HG03196 (cell line): ENCODE measurements around the gene TNNC1.

Experiments used
- ATAC-seq: cut with Tn5 transposase; IDR thresholded peaks from one replicate; pipeline ENCODE4 v1.9.1; 2021; ENCODE audit not compliant: unreplicated experiment

The TNNC1 gene

DNA sequence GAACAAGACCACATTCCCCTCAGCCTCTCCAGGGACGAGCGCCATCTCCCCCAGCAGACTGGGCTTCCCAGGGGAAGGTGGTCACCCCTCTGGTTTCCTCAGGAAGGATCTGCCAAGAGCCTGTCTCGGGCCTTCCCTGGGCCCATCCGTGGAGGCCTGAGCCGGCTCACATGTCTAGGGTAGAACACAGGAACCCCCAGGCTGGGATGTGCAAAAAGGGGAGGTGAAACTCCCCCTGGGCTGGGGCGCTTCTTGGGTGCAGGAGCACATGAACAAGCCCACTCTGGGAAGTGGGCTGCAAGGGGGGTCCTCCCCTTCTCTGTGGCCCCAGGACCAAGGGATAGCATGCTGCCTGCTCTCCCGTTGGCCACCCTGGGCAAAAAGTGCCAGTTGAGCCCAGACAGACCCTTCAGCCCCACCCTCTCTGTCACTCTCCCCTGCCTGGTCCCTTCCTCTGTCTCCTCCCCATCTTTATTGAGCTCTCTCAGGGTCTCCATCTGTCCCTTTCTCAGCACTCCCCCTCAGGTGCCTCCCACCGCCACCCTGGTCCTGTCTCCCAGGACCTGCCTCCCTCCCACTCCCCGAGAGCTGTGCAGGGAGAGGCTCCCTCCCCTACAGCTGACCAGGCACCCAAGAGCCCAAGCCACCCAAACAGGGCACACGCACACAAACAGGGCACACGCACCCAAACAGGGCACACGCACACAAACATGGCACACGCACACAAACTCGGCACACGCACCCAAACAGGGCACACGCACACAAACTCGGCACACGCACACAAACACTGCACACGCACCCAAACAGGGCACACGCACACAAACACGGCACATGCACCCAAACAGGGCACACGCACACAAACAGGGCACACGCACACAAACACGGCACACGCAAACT lies 9.8 kb downstream of the TNNC1 start:
- no peak for ATAC-seq

DNA sequence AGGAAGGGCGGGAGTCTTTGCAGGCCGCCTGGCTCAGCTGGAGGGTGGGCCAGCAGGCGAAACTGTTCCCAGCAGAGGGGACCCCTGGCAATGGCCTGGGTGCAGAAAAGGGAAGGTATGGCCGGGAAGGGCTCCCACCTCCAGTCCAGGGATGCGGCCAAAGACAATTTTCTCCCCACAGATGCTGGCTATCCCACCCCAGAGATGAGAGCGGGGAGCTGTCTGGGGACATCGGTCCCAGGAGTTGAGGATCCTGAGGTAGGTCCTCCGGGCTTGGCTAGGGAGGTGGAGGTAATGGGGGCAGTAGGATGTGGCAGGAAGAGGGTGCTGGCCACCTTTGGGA lies 10.6 kb downstream of the TNNC1 start:
- ATAC-seq: no peak

DNA sequence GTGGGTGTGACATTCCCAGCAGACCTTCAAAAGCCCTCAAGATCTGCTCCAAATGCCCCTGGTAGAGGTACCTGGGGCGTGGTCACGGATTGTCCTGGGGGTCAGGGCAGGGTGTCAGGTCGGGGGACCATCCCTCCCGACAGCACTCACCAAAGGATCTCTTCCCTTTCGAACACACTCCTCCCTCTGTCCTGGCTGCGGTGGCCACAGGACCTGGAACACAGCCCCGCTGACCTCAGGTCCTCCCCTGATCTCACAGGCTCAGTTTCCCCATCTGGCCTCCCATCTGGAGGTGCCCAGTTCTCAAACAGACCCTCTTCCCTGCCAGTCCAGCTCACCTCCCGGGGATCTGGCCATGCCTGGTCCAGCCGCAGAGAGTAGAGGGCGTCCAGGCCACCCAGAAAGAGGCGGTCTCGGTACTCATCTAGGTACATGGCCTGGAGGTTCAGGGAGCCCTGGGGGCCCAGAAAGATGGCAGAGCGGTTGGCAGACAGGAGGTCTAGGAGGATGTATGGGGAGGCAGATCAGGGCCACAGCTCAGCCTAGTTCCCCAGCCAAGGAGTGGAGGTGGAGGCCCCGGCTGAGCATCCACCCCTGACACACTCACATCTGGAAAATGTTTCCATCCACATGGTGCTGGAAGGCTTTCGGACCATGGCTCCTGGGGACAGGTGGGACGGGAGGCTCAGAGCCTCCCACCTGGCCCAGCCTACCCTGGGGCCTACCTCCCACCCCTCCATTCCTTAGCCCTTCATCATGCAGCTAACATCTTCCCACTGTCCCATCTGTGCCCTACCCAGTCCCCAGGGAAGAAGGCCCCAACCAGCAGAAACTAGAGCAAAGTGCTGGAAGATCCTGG lies 11.2 kb downstream of the TNNC1 start:
- ATAC-seq: no peak

DNA sequence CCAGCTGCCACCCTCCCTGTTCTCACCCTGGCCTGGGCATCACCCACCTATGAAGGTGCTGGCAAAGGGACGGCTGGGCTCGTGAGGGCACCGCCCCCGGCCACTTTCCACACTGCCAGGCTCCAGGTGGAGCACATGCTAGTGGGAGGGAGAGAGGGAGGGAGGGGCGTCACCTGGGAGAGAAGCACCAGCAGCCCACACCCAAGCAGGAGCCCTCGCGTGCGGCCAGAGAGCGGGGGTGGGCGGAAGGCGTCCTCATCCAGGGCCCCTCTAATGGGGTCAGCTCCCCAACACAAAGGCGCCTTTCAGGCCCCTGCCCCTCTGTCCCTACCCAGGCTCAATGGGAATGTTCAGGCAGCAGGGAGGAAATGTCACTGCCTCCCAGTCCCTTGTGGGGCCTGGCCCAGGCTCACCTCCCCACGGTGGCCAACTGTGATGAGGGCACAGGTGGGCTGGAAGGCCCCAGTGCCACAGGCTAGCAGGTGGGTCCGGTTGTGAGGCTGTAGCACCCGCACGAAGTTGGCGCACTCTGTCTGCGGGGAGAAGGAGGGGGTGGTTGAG lies 12.0 kb downstream of the TNNC1 start:
- no peak for ATAC-seq

DNA sequence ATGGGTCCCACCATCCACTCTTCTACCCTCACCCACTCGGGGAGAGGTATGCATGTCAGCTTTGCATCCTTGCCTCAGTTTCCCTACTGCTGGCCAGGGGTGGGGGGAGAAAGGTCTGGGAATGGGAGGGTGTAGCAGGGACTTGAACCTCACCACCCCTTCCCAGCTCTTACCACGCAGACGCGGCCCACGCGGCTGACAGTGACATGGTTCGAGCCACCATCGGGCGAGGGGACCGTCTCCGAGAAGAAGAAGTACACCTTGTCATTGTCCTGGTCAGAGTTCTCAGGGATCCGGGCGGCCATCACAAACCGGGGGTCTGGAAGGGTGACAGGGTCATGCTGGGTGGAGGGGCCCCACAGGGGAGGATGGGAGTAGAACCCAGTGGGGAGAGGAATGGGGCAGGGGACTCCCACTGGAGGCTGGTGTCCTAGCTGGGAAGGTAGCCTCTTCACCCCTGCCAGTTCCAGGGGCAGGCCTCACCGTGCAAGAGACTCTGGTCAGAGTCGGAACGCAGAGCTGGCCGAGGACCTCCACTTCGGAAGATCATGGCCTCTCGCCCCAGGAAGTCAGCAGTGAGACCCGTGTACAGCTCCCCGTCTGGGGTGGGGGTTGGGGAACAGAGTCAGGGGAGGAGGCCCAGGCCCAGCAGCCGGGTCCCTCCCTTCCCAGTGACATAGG lies 12.6 kb downstream of the TNNC1 start:
- ATAC-seq: no peak

DNA sequence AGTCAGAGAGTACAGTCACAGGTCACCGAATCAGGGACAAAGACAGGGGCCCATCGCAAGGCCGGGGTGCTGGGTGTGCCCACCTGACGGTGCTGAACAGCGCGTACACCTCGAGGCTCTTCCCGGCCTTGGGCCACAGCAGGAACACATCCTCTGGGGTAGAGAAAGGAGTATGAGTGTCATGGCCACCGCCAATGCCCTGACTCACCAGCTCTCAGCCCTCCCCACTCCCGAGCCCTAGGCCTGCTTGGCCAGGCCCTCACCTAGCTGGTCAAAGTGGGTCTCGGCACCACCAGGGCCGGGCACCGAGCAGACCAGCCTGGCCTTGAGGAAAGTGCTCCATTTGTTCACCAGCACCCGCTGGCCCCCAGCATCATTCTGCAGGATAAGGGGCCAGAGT lies 13.2 kb downstream of the TNNC1 start:
- ATAC-seq: no peak

DNA sequence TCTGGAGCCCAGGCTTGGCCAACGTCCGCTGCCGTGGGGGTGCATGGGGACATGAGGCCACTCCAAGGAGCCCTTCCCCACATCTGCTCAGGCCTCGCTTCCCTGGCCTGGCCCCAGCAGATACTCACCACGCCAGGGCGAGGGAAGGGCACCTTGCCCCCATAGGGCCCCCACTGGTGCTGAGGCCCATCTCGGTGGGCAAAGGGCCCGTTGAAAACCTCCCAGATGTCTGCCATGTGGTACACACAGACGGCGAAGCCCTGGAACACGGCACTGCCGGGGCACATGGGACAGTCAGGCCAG lies 13.6 kb downstream of the TNNC1 start:
- ATAC-seq: no peak

DNA sequence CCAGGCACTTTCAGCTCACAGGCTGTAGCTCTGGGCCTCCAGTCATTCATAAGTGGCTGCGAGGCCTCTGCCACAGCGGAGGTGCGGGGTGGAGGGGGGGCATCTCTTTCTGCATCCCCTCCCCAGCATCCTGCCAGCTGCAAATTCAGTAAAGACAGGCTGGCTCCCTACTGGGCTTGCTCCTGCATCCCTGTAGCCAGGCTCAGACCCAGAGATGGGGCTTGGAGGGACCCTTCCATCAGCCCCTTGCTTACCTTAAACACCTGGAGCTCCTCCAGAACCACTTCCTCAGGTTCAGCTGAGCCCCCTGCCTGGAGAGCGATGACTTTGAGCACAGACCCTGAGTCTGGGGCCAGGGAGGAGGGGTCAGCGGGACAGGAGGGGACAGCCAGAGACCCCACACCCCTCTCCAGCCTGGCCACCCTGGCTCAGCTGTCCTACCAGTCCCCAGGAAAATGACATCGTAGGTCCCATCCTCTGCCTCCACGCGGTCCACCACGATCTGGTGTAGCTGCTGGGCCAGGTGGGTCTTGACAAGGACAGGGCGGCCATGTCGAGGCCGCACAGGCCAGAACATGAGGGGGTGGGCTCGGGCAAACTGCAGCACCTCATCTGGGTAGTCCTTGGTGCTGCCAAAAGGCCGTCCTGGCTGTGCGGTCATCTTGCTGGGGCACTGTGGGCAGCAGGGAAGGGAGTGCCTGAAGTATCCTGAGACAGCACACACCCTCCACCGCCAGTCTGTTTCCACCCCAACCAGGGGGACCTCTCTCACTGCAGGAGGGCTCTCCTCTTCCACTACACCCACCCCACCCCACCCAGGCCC lies 14.2 kb downstream of the TNNC1 start:
- ATAC-seq: no peak

DNA sequence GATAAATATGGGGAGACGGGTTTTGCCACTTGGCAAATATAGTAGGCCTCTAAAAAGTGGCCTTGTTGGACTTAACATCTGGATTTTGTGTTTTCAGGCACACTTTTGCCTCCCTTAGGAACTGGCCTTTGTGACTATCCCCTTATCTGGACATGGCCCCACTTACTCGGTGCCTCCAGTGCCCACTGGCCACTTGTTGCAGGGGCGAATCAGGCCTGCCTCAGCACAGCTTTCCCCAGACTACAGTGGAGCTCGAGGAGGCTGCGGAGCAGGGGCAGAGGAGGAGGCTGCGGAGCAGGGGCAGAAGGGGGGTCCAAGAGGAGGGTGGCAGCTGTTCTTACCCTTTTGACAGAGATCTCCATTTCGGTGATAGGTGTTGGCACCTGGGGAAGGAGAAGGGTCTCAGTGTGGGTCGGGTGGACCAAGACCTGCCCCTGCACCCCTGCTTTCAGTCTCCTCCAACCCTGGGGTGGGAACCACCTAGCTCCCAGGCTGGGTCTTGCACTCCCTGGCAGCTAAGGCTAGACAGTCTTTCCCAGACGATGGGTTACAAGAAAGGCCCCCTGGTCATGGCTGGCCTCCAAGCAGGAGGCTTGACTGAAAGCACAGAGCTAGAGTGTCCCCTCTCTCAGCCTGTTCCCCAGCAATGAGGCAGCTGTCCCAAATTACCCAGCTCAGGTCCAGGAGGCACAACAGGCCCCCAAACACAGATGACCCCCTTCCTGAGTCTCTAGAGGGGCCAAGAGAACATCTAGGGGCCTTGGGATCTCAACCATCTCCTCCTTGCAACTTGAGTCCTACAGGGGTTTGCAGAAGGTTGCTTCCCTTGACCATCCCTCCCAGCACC lies 15.0 kb downstream of the TNNC1 start:
- no peak for ATAC-seq

DNA sequence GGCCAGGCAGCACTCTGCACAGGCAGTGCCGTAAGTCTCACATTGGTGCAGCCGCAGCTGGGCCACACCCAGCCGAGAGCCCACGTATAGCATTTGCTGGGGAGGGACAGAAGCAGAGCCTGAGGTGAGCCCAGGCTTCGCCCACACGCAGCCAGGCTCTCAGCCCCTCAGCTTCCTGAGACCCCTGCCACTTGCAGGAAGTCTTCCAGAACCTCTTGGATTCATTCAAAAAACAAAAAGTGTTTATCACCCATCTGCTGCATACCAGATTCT lies 15.8 kb downstream of the TNNC1 start:
- no peak for ATAC-seq

DNA sequence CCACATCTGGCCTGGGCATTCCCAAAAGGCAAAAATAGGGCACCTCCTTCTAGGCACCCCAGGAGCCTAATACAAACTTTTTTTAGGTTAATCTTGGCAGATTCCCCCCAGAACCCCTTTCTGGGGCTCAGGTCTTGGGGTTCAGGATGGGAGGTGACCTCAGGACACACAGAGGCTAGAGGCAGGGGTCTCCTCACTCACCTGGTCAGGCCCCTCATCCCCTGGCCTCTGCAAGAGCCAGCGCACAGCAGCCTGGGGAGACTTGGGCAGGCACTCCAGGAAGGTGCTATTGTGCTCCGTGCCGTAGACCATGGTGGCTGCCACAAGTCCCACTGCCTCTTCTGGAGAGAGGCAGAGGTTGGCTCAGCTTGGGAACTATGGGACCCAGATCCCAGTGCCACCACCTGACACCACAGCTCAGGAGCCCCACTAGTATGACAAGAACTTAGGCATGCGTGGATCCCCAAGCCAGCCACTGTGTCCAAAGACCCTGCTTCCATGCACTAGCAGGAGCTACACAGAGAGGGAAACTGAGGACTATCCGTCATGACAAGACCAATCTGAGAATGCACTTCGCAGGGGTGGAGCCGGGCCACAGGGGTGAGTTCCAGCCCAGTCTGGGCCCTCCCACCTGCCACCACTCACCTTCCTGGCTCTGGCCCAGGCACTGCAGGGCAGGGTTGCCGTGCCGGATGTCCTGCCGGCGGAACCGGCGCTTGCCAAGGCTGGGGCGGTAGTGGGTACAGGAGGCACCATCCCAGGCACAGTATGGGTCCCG lies 16.3 kb downstream of the TNNC1 start:
- no peak for ATAC-seq

DNA sequence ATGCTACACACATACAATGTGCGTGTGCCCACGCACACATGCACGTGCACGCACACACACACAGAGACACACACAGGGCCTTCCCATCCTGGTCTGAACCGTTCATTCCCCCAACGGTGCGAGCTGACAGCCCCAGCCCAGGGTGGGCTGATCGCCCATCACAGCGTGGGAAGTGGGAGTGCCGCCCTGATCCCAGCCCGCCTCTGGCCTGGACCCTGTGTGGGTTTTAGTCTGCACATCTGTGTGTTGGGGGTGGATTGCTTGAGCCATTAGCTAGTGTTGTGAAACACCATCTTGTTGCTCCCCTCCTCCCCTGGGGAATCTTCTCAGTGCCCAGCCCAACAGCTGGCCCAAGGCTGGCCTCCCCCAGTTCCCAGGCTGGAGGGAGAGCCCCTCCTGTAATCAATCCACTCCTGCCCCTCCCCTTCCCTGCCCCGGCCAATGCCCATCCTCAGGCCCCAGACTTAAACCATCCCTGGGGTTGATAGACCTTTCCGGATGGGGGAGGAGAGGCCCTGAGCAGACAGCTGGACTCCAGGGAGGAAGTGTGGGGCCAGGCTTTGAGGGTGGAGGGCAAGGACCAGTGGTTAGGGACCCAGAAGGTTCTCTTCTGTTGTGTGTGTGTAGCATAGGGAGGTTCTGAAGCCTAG lies 17.2 kb downstream of the TNNC1 start:
- ATAC-seq: no peak

DNA sequence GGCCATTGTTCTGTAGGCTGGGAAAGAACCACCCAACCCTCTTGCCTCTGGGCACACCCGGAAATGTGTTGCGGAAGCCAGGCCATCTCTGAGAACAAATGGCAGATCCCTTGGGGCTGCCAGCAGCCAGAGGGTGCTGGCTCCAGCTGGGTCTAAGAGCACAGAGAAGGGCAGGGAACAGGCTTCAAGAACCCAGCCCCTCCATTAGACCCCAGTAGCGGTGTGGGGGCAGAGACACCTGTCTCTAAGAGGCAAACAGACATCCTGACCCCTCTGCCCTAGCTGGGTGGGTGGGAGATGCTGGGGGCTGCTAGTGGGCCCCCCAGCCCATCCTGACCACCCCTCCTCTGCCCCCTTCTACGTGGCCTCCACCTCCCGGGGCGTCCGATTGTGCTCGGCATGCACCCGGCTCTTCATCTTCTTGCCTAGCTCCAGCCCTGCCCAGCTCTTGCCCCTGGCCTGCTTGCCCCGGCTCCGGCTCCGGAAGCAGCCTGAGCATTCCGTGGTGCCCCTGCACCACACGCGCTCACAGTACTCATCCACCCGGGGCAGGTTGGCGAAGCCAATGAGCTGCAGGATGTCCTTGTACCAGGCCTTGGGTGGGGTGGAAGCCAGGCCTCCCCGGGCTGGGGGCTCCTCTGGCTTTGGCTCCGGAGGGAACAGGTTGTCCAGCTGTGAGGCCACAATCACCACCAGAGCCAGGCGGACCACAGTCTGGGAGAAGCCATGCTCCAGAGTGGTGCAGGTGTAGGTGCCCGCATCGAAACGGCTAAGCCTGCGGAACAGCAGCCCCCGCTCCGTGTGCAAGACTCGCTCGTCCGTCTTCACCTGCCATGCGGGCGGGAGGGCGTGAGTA lies 18.4 kb downstream of the TNNC1 start:
- no peak for ATAC-seq

DNA sequence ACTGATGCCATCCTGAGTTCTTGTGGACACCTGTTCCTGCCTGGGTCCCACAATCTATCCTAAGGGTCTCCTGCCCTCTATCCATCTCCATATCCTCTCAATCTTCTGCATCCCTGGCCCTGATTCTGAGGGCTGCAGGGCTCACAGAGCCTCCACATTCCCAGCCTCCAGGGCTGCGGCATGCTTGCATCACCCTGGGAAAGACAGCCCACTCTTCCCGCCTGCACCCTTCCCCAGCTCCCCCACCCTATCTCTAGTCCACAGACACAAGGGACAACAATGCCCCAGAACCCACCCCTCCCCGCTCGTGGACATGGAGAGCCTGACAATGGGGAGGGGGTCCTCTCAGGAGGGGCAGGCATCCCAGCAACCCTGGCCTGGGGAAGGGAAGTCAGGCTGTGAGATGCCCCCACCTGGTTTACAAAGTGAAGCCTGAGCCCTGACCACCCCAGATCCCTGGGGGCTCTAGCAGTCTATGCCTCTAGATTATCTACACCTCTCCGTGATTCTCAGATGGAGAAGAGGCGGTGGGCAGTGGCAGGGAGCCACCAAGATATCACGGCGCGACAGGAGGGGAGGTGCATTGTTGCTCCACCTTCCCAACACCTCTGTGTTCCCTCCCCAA lies 19.2 kb downstream of the TNNC1 start:
- no peak for ATAC-seq

DNA sequence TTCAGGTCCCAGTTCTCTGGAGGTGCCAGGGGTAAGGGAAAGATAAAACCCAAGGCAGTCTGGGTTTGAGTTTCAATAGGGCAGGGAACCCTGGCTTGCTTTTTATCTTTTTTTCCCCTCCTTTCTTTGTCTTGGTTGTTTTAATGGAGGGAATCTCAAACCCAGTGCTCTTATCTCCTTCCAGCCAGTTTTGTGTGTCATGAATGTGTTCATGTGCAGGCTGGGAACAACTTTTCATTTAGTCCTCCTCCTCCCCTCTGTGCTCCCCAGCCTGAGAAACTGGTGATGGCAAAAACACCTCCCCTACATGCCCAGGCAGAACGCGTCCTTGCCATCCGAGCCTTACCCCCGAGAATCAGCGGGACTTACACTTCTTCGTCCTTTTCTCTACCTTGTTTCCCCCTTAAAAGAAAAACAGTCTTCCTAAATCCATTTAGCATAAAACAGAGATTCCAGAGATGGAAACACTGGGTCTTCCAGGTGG lies 19.8 kb downstream of the TNNC1 start:
- no peak for ATAC-seq

DNA sequence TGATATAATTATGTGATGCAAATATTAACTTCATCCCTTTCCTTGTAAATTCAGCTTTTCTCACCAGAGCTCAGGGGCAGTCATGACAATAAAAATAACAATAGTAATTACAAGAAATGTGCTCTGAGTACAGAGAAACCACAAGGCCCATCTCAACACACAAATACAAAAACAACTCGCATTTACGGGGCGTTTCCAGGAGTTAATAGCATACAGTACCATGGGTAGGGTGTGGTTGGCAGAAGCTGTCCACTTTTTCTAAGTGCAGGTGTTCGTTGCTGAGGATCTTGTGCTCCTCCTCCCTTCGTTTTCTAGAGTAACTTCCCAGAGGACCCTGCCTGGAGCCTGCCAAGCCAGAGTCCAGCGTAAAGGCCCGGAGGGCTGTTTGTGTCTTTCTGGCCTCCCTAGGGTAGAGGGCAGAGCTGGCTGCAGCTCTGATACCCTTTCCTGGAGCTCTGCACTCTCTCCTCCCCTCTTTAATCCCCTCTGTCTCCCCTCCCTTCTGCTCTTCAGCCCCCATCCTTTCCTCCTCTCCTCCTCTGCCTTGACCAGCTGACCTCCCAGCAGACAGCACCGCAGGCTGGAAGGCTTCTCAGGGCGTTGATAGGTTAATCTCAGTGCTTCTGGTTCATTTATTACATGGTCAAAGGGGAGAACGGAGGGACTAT lies 20.4 kb downstream of the TNNC1 start:
- no peak for ATAC-seq

DNA sequence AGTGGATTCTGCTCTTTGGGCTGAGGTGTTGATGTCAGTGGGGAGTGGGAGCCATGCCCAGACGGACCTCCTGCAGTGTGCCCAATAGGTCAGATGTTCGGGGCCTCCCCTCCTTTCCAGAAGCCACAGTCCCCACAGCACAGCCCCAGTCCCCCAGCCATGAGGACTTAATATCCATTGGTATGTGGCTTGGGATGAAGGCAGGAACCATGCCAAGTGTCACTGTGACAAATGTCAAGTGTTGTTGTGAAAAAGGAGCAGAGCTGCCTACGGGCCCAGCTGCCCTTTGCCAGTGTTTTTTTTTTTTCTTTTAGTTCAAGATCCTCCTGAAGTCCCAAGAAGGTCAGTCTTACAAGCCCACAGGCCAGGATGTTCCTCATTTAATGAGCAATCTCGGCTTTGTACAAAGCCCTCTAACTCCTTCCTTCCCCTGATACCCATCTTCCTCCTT lies 21.1 kb downstream of the TNNC1 start:
- no peak for ATAC-seq
